GM20000 (cell line): ENCODE measurements around the gene TRIM56.
"Not testable (repeated sequence)": the region's sequence is repeated elsewhere in the genome, so short reads cannot be mapped to it uniquely, and the experiment has no call there.

Experiments
- DNase-seq: peaks from one replicate; pipeline ENCODE4 v3.0.0; 2012; ENCODE audit warnings: low spot score
- CTCF ChIP-seq: IDR thresholded peaks from 2 replicates; pipeline ENCODE4 v1.5.1; 2012; ENCODE audit warnings: mild to moderate bottlenecking, control low read depth; ENCODE audit errors: extremely low read depth, missing control alignments

TRIM56 gene

GRCh38 chr7:101085162-101085964 lies at the start of gene TRIM56:
TRIM56 (plus strand) TSS chr7:101085481; CDS start chr7:101087313, 1,832 bp downstream.
- DNase-seq, result peak; percentile 95
- no peak for TF ChIP-seq CTCF

GRCh38 chr7:101035941-101036340 lies 49.3 kb upstream of the TRIM56 start:
- DNase-seq, result no peak
- no peak for TF ChIP-seq CTCF

GRCh38 chr7:101041283-101041682 lies 44.0 kb upstream of the TRIM56 start:
- not testable (repeated sequence) for DNase-seq

GRCh38 chr7:101058355-101058754 lies 26.9 kb upstream of the TRIM56 start:
- no peak for TF ChIP-seq CTCF
- DNase-seq, result peak; percentile 52

GRCh38 chr7:101059620-101059942 lies 25.7 kb upstream of the TRIM56 start:
- no peak for TF ChIP-seq CTCF
- DNase-seq, result no peak

- TF ChIP-seq CTCF, result no peak
- DNase-seq, result no peak
These were observed 24.3 kb upstream of the TRIM56 start for GRCh38 chr7:101060992-101061391.

DNA sequence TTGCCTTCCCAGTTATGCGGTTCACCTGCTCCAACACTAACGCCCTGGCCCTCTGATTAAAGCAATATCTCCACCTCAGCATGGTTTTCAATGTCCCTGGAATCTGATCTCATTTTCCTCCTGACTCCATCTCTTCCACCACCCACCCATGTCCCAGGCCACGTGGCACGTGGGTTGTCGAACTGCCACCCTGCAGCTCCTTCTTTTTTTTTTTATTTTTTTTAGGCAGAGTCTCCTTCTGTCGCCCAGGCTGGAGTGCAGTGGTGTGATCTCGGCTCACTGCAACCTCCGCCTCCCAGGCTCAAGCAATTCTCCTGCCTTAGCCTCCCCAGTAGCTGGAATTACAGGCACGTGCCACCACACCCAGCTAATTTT lies 21.1 kb upstream of the TRIM56 start:
- DNase-seq, result not testable (repeated sequence)

DNA sequence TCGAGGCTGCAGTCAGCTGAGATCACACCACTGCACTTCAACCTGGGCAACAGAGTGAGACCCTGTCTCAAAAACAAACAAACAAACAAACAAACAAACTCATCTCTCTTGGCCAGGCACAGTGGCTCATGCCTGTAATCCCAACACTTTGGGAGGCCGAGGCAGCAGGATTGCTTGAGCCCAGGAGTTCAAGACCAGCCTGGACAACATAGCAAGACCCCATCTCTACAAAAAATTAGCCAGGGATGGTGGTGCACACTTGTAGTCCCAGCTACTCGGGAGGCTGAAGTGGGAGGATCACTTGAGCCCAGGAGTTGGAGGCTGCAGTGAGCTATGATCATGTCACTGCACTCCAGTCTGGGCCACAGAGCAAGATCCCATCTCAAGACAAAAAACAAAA lies 20.1 kb upstream of the TRIM56 start:
- DNase-seq, result not testable (repeated sequence)

- TF ChIP-seq CTCF, result no peak
- DNase-seq, result no peak
These were observed 19.0 kb upstream of the TRIM56 start for GRCh38 chr7:101066141-101066832.
